HG03097 (cell line): ENCODE data around the gene NKAPD1.
"Not testable (repeated sequence)": the region's sequence is repeated elsewhere in the genome, so short reads cannot be mapped to it uniquely, and the experiment has no call there.

Experiments
- ATAC-seq: cut with Tn5 transposase; IDR thresholded peaks from one replicate; pipeline ENCODE4 v1.9.1; 2021; ENCODE audit not compliant: unreplicated experiment, low FRiP score

NKAPD1 gene

DNA sequence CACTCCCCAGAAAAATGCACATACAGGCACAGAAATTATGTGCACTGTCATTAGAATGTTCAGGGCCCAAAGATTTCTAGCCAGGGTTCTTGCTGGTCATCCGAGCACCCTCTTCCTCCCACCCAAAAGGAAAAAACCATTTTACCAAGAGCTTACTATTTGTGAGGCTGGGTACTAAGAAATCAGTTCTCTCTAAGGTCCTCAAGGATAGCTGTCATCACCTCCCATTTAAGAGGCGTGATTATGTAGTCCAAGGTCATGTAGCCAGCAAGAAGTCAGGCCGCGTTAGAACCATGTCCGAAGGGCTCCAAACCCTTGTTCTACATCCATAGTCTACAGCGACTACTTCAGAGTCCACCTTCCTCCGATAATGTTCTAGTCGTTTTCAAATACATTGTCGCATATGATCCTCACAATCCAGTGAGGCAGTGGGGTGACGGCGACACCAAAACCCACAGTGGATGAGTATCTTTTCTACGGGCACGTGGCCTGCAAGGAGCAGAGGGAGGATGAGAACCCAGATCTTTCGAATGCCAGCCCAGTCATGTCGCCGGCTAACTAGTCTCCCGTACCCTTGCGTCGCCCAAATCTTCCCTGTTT, 11.8 kb downstream of the NKAPD1 start:
- peak; percentile 23 for ATAC-seq

DNA sequence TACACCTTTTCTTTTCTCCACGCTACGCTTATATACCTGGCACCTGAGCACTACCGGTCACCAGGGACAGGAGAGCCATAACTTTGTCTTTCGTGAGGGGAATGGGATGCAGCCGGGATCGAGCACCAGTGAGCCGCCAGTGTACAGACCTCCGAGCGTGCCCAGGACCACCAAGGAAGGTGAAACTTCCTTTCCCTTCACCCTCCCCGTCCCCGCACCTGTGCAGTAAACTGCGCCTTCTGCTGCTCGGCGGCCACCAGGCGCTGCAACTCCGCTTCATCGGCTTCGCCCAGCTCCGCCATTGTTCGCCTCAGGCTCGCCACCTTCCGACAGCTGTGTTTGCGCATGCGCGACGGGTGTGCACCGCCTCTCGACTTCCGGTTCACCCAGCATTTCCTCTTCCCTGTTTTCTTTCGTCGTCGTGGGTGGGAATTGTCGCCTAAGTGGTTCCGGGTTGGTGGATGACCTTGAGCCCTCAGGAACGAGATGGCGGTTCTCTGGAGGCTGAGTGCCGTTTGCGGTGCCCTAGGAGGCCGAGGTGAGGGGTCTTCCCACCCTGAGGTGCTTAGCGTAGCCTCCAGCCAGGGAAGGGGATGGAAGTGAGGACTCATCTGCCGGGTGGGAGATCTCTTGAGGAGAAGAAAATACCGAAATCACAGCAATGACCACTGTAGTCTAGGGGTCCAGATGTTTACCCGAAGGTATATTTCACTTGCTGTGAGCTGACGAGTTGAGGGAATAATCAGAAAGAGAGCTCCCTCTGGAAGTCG, 12.5 kb downstream of the NKAPD1 start, which contains the start of the genes SDHD and TIMM8B:
Gene SDHD, plus strand, starts transcription at position 452 of the 770 bp plus-strand sequence. Its CDS starts 35 bp downstream, at position 487.
Gene TIMM8B, minus strand, starts transcription at position 335 of the 770 bp plus-strand sequence. Its CDS starts 33 bp downstream, at position 302.
- peak; percentile 74 for ATAC-seq

DNA sequence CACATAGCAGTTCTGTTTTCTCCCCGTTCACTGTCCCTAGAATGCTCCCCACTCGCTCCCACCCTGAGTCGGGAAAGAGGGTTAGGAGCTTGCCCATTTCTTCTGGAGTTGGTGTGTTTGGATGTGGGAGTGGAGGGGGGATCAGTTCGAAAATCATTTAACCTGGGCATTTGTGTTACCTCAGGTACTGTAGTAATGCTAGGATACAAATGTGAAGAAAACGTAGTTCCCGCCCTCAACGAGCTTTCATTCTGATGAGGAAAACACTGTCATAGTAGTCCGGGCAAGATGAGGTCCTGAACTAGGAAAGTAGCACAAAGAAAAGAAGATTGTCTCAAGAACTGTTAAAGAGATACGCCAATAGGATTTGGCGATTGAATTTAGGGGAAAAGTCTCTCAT, 13.1 kb downstream of the NKAPD1 start:
- ATAC-seq, result peak; percentile 4

DNA sequence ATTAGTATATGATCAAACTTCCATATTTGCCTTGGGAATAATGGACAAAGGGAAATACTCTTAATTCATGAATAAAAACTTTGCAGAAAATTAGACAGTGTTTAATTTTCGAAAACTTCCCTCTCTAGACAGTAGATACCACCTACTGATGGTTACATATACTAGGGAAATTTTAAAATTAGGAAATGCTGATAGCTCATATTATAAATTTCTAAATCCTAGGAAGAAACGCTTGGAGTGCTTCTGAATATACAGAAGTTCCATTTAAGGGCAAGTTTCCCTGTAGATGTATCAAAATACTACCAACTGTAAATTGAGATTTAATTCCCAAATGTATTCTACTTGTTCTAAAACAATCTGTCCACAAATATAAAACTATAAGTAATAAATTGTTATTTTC, 21.2 kb downstream of the NKAPD1 start:
- not testable (repeated sequence) for ATAC-seq

DNA sequence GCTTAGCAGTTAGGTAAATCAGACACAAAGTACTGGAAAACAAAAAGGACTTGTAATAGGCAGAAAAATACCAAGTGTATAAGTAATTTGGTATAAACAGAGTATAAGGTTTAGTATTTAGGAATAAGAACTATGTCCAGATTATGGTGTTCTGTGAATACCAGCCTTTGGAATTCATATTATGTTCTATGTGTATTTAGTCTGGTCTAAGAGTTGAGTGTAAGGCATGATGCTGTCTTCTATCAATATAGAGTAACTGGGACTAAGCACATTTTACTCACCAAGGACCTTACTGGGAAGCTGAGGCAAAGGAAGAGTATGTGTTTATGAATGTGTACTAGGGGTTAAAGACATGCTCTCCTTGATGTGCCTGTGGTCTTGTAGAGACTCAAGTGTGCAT, 22.1 kb downstream of the NKAPD1 start:
- no peak for ATAC-seq

DNA sequence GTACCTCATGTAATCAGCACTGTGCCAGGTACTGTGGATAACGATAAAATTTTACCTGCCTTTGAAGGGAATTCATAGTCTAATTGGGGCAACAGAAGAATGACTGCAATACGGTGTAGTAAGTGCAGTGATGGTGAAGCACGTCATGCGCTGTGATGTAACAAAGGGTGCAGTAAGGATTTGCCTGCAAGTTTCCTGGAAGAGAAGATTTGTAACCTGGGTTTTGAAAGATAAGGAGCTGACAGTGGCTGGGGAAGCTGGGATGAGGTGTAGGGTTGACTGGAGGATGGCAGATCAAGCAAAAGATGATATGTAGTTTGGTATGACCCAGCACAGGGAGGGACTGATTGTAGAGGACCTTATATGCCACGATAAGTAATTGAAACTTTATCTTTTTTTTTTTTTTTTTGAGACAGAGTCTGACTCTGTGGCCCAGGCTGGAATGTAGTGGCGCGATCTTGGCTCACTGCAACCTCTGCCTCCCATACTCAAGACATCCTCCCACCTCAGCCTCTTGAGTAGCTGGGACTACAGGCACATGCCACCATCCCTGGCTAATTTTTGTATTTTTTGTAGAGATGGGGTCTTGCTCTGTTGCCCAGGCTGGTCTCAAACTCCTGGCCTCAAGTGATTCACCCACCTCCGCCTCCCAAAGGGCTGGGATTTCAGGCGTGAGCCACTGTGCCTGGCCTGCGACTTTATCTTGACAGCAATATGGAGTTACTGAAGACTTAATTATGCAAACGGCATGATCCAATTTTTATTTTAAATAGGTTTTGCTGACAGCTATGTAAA, 23.8 kb downstream of the NKAPD1 start:
- no peak for ATAC-seq

DNA sequence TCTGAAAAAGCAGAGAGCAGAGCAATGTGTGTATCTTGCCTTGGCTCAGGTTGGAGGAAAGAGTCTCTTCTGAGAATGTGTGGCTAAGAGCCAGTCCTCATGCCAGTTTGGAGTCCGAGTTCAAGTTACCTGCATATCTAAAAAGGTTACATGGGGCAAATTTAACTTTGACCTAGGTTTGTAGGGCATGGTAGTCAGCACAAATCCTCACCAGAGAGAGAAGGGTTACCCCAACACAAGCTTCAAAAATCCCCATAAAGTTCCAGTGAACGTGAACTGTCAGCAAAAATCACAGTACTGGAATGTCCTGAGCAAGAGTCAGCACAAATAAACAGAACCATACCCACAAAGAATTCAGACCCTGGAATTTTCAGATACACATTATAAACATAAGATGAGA, 26.4 kb downstream of the NKAPD1 start:
- no peak for ATAC-seq

DNA sequence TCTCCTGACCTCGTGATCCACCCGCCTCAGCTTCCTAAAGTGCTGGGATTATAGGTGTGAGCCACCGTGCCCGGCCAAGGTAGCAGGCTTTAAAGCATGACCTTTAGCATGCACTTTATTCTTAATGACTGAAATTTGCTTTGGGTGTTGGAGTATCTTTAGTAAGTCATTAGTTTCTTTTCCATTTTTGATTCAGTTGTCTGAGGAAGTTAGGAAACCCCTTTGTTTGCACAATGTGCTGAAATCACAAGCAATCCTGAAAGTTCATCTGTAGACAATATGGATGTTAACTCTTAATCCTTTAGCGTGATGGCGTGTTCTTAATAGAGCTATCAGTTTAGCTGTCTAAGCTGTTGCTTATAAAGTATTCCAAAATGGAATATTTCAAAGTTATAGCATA, 29.3 kb downstream of the NKAPD1 start:
- no peak for ATAC-seq

DNA sequence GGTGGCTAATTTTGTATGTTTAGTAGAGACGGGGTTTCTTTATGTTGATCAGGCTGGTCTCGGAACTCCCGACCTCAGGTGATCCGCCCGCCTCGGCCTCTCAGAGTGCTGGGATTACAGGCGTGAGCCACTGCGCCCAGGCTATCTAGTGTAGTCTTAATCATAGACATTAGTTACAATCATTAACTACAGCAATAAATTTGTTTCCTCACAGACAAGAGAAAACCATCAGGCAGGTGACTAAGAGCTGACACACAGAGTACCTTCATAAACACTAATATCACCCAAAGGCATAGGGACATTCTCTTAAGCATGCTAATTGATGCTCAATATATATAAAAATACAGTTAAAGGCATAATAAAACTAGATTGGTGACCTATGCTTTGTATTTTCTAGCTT, 32.0 kb downstream of the NKAPD1 start:
- no peak for ATAC-seq

DNA sequence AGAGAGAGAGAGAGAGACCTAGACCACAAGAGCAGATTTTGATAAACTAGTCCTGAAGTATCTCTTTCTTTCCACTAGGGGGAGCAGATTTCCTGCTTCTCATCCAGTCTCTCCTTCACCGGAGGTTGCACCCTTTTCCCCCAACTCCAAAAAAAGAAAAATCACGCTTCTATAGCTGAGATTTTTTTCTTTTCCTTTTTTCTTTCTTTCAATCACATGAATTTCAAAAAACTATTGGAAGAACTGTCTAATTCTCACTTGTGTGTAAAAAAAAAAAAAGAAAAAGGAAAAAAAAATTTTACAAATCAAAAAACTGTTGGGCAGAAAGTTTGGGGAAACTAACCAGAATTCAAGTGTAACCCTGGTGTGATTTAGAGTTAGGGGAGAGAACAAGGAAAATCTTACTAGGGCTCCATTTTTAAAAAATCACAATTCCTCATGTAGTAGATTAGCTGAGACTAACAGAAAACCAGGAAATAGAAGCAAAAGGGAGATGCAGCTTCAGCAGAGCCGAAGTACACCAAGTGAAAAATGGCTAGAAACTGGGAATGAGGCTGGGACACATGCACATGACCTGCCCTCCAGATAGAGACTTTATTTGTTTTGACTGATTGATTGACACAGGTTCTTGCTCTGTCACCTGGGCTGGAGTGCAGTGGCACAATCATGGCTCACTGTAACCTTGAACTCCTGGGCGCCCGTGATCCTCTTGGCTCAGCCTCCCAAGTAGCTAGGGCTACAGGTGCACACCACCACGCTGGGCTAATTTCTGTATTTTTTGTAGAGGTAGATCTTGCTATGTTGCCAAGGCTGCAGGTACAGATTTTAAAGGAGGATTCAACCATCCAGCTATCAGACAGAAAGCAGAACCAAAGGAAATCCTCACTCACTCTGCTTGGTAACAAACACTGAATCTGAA, 39.7 kb downstream of the NKAPD1 start:
- no peak for ATAC-seq

DNA sequence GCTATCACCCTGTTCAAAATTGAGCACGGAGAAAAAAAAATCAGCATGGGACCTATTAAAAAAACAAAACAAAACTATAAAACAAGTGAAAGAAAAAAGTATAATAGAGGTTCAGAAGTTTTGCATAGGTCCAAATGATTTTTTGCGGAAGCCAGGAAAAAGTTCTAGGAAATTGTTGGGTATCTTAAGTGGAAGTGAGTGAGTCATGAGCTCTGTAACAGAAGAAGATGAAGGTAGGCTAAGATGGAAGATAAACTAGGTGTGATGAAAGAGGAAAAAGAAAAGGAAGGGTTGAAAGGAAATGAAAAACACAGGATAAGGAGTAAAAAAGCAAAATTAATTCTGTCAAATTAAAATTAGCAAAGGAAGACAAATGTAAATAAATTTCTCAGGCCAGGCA, 40.4 kb downstream of the NKAPD1 start:
- no peak for ATAC-seq

DNA sequence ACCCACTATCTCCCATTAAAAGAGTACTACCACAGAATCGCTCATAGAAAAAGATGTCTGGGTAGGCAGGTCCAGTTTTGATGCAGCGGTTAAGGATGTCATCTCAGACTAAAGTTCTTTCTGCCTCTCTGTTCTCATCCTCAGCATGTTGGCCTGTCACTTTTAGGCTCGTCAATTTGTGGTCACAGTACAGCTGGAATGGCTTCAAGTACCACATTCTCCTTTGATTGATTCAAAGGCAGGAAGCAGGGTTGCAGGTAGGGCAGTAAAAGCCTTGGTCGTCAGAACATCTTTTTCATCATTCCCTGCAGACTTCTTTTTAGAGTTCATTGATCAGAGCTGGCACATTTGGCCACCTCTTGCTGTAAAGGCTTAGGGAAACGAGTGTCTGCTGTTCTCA, 41.3 kb downstream of the NKAPD1 start:
- no peak for ATAC-seq

DNA sequence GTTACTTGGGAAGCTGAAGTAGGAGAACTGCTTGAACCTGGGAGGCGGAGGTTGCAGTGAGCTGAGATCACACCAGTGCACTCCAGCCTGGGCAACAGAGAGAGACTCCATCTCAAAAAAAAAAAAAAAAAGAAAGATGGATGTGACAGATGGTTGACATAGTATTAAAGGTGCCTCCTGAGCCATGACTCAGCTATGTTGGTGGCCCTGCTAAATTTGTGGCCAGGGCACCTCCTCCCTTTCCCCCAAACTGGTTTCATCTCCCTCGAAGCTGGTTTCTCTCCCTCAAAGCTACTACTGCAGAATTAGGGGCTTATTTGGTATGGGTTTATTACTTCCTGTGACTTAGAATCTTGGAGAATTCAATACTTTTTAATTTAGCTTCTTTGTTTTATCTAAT, 44.1 kb downstream of the NKAPD1 start:
- no peak for ATAC-seq

DNA sequence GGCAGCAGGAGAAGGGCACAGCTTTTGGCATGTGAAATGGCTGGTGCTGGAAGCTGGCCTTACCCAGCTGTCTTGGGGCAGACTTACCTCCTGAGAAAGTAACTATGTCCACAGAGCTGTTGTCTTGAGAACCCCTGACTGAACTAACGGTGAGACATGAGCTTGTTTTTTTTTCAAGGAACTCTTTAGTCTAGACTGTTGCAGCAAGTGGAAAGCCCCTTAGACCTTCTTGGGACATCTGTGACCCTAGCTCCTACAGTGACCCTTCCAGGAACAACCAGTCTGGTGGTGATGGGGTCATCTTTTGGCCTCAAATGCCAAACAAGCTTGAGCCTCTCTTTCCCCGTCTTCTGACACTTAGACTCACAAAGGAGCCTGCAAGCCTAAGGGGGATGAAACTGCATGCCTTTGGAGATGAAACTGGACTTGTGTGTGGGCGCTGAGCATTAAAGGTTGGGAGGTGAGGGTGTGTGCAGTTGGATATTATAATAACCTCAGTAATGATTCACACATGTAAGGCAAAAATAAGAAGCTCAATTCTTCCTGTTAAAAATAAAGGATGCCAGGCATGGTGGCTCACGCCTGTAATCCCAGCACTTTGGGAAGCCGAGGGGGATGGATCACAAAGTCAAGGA, 48.0 kb downstream of the NKAPD1 start:
- no peak for ATAC-seq

DNA sequence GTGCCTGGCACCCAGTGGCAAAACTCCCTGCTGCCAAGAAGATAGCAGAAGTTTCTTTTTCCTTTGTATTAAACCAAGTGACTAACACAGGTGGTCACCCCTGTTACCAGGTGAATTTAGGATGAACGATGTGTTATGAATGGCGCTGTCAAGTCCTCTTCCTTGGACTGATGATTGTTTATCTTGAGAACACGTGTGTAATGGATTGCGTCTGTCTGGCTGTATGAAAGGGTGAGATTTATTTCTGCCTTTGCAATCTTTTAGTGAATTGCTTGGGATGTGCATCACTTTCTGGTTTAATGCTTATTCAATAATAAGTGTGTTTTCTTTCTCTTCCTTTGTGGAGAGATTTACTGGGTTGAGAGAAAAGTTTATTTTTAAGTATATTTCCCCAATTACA, 49.0 kb downstream of the NKAPD1 start:
- no peak for ATAC-seq

DNA sequence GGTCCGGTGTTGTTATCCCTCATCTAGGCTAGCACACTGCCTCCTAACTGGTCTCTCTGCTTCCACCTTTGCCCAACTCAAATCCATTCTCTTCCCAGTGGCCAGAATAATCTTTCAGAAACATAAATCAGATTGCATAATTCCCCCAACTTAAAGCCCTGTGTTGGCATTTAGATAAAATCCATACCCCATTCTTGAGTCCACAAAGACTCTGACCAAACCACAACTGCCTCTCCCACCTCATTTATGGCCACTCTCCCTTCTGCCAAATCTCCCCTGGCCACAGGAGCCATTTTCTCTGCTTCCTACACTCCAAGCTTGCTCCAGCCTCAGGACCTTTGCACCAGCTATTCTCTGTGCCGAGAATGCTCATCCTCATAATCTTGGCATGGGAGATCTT, 53.0 kb downstream of the NKAPD1 start:
- ATAC-seq, result no peak

DNA sequence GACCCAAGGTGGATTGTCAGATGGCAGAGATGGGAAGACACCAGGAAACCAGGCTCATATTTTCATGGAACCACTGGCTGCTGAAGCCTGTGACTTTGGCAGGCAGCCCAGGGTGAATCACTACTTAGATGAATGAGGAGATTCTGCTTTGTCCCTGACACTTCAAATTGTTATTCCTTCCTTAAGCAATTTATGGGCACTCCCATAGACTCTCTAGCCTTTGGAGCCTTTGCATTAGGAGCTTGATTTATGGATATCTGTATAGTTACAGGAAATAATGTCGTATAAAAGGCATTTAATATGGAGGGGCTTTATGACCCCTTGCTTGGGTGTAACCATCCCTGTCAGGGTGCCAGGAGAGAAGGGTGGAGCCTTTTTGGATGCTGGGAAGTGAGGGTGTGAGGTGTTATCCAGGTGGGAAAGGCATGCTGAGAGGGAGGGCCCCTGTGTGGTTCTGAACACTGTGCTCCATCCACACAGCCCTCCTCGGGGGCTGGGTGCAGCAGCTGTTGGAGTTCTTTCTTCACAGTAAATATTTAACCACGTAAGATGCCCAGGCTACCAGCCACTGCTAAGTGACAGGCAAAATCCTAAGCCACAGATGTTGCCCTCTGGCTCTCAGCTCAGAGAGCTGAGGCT, 54.5 kb downstream of the NKAPD1 start:
- ATAC-seq, result no peak

DNA sequence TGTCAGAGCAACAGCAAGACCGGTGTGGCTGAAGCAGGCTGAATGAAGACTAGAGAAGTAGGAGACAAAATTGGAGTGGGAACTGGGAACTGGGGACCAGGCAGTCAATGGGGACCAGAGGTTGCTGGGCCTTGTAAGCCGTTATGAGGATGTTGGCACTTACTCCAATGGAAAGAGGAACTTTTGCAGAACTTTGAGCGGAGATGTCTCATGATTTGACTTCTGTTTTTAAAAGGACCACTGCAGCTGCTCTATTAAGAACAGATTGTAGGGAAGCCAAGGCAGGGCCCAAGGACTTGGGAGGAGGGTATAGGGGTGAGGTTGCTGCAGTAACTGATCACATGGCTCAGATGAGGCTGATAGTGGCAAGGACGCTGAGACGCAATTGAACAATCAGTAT, 55.6 kb downstream of the NKAPD1 start:
- ATAC-seq, result no peak

DNA sequence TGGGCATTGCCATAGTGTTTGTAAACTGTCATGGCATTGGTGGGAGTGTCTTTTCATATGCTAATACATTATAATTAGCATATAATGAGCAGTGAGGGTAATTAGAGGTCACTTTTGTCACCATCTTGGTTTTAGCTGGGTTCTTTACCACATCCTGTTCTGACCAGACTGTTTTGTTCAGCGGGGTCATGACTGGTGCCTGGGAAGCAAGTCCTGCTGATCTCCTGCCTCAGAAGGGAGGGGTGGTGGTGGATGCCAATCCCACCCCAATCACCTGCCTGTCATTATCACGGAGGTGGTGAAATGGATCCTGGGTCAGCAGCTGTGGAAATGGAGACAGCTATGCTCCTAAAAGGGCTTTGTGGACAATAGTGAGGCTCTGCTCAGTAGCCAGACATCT, 58.6 kb downstream of the NKAPD1 start:
- ATAC-seq, result no peak
